Right lobe of liver (tissue), 4 donors: Measurements from ENCODE around the gene HS1BP3.

ENCODE experiments used
- CTCF ChIP-seq, 4 donors: fragments of 200-600 bp in 3 of 4; fragments of 450-650 bp in 1 of 4; IDR thresholded peaks; one replicate each; pipeline versions ENCODE4 v1.5.1 to v1.8.0; 2016 to 2022; ENCODE audit warnings: antibody characterized with exemption in 4 of 4, mild to moderate bottlenecking in 2 of 4
- POLR2A ChIP-seq: fragments of 450-650 bp; IDR thresholded peaks from one replicate; pipeline ENCODE4 v1.6.1; 2017; ENCODE audit warnings: antibody characterized with exemption, mild to moderate bottlenecking
- donor health status: DM: no; HTN: no; CAD: no.
- donor health status: DM: no; HTN: no; CAD: no.
- donor health status: DM: no; HTN: yes; CAD: no.

- TF ChIP-seq CTCF (IDR thresholded peaks at IDR 0.05), result no peak
- TF ChIP-seq POLR2A, result no peak
These were observed 79.2 kb downstream of the HS1BP3 start for GRCh38 chr2:20571644-20572215.
